Loucy (cell line): ENCODE measurements around the gene ABHD2.

Source experiments
- EZH2phosphoT487 ChIP-seq: fragments of 200-600 bp; IDR thresholded peaks from 2 replicates; pipeline ENCODE4 v1.6.1; 2018; ENCODE audit warnings: antibody characterized with exemption, mild to moderate bottlenecking, moderate library complexity, borderline replicate concordance
- TF ChIP-seq, protein P1 (sequence below): fragments of 200-600 bp; sonication (generic); conservative IDR thresholded peaks from 2 replicates; pipeline ENCODE4 v1.5.1; 2014; ENCODE audit warnings: mild to moderate bottlenecking, antibody characterized with exemption, low read length

DNA sequence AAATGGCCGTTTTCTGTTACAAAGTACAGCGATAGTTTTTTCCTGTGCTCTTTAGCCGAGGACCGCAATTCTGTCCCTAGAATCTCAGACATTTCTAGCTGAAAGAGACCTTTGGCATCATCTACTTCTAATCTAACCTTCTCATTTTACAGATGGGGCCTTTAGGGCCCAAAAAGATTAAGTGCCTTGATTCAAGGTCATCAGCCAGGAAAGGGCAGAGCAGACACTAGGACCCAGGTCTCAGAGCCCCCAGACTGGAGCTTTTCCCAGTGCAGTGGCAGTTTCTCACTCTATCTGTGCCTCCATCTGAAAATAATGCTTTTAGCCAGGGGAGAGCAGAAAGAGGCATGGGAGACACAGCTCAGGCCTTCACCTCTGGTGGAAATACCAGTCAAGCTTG lies 20.6 kb downstream of the ABHD2 start:
- TF ChIP-seq, protein P1, sequence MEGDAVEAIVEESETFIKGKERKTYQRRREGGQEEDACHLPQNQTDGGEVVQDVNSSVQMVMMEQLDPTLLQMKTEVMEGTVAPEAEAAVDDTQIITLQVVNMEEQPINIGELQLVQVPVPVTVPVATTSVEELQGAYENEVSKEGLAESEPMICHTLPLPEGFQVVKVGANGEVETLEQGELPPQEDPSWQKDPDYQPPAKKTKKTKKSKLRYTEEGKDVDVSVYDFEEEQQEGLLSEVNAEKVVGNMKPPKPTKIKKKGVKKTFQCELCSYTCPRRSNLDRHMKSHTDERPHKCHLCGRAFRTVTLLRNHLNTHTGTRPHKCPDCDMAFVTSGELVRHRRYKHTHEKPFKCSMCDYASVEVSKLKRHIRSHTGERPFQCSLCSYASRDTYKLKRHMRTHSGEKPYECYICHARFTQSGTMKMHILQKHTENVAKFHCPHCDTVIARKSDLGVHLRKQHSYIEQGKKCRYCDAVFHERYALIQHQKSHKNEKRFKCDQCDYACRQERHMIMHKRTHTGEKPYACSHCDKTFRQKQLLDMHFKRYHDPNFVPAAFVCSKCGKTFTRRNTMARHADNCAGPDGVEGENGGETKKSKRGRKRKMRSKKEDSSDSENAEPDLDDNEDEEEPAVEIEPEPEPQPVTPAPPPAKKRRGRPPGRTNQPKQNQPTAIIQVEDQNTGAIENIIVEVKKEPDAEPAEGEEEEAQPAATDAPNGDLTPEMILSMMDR, result no peak
- no peak for TF ChIP-seq EZH2phosphoT487
